ENCODE results near the gene SLC41A2. TPM values are rescaled to one million over a fixed set of nuclear protein-coding genes. Genes with fewer than 3 reads are reported as not detected.
"Not testable (repeated sequence)": the region's sequence is repeated elsewhere in the genome, so short reads cannot be mapped to it uniquely, and the experiment has no call there.

Gene SLC41A2, protein sequence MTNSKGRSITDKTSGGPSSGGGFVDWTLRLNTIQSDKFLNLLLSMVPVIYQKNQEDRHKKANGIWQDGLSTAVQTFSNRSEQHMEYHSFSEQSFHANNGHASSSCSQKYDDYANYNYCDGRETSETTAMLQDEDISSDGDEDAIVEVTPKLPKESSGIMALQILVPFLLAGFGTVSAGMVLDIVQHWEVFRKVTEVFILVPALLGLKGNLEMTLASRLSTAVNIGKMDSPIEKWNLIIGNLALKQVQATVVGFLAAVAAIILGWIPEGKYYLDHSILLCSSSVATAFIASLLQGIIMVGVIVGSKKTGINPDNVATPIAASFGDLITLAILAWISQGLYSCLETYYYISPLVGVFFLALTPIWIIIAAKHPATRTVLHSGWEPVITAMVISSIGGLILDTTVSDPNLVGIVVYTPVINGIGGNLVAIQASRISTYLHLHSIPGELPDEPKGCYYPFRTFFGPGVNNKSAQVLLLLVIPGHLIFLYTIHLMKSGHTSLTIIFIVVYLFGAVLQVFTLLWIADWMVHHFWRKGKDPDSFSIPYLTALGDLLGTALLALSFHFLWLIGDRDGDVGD
- polyA plus RNA-seq: 1 to 10 TPM; 6.8 to 9.0 (median 8.5) TPM

DNA sequence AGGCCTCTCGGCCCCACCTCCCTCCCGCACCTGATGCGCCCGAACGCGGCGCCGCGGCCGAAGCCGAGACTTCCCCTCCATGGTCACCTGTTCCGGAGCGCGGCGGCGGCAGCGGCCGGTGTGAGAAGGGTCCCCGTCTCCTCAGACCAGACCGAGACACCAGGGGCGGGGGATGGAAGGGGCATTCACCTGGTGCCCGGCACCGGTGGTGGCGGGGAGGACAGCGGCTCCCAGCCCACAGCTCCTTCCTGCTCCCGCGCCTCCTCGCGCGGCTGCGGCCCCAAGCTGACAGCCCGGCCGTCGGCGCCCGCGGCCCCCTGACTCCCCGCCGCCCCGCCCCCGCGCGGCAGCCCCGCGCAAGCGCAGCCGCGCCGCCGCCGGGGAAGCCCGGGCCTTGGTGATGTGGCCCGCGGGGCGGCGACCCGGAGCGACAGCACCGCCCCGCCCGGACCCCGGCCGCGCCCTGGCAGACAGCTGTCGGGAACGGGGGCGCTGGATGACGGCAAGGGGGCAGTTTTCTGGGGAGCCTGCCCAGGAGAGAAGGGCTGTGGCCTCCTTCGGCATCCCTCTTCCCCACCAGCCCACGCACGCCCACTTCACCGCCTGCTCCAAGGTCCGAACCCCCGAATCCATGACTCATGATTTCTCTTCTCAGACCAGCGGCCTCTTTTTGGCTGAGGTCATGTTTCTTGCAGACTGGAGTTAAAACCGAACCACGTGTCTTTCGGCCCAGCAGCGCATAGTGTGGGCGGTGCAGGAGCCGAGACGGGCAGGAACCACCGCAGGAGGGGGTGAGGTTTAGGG, at the start of gene SLC41A2:
Gene SLC41A2 (minus strand): TSS at position 290 of the 804 bp plus-strand sequence. CDS start 29,763 bp downstream, outside the sequence.
- no peak within 1 kb of the TSS for H3K27ac ChIP-seq (ENCODE audit: low read depth, low read length)
- WGBS, 3 donors: 0 to 1% (median 0%) methylated on average over 64 to 83 of the region's 83 CpGs

DNA sequence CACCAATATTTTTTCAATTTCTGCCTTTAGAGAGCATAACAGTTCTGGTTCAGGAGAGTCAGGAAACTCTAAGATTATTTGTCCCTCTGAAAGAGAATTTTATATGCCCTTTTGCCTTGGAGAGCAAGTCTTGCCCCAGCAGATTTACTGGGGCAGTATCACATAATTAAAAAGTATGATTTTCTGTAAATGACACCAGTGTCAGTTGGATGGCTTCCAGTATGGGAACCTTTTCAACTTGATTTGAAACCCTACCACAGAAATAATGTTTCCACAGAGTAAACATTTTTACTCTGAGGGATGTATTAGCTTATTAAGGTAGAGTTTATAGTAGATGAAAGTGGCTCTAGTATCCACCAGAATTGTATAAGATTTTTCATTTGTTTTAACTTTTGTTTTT, 43.4 kb upstream of the SLC41A2 start:
- H3K27ac ChIP-seq (ENCODE audit: low read depth, low read length): no peak overlapping the region

DNA sequence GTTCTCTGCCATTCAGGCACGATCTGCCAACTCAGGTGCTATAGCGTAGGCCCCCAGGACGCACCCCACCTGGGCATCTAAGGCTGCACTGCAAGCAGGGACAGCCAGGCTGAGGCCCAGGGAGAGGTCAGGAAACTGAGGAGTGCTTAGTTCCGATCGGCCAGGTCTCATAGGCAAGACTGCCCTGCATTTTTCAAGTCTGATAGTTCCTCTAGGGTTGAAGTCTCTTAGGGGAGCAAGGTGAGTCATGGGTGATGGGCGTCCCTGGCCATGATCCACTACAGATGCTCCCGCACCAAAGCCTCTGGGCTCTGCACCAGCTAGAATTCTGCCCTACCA, 41.2 kb upstream of the SLC41A2 start:
- no peak overlapping the region for H3K27ac ChIP-seq (ENCODE audit: low read depth, low read length)
- WGBS, 3 donors: 62 to 87% (median 79%) methylated on average over 7 of the region's 7 CpGs

DNA sequence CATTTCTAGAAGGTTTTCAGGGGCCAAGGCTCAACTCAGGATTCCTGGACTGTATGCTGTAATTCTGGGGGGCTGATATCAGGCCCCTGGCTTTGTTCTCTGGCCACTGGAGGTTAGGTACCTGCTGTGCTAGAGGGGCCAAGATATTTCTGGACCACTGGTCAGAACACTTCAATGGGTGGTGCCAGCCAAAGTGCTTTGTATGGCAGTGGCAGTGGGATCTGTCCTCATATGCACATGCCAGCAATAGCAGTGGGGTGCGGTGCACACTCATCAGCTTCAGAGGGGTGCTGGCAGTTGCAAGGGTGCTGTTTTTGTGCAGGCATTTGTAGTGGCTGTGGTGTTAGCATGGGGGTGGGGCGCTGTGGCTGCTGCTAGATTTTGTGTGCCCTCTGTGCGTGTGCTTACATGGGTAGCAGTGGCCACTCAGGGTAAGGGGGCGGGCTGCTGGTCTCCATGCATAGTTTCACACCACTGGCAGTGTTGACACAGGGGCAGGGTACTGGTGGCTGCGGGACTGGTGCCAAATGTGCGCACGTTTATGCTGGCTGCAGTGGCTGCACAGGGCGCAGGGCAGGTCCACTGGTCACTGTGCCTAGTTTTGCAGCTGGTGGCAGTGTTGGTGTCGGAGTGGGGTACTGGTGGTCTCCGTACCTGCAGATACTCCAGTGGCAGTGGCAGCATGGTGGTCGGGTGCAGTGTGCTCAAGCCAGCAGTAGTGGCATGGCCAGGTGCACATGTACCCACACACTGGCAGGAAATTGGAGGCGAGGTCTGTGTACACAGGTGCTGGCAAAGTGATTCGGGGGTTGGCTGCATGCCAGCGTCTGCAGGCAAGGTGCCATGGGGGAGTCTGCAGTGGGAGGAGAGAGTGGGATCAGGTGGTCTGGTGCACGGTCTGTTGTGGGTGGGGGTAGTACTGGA, 40.6 kb upstream of the SLC41A2 start:
- no peak overlapping the region for H3K27ac ChIP-seq (ENCODE audit: low read depth, low read length)
- 38 to 88% (median 84%) methylated on average over 15 of the region's 15 CpGs for WGBS, 3 donors

DNA sequence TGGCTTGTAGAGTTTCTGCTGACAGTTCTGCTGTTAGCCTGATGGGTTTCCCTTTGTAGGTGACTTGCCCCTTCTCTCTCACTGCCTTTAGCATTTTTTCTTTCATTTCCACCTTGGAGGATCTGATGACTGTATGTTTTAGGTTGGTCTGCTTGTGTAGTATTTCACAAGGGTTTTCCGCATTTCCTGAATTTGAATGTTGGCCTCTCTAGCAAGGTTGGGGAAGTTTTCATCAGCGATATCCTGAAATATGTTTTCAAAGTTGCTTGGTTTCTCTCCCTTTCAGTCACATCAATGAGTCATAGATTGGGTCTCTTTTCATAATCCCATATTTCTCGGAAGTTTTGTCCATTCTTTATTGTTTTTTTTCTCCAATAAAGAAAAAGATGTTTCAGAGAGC, 39.5 kb upstream of the SLC41A2 start:
- H3K27ac ChIP-seq (ENCODE audit: low read depth, low read length): no peak overlapping the region
- 77 to 93% (median 81%) methylated on average over 3 of the region's 3 CpGs for WGBS, 3 donors

DNA sequence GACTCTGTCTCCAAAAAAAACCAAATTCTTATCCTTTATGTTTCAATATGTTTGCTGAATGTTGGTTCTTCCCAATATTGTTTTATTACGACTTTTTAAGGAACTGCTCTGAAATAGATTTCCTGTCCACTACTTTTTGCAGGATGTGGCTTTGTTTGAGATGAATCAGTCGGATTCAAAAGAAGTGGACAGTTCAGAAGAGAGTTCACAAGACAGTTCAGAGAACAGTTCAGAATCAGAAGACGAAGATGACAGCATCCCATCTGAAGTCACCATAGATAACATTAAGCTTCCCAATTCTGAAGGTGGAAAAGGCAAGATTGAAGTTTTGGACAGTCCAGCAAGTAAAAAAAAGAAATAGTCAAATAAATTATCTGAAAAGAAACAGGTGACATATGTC, 36.2 kb upstream of the SLC41A2 start:
- WGBS, 3 donors: 55 to 87% (median 59%) methylated on average over 3 of the region's 3 CpGs
- H3K27ac ChIP-seq (ENCODE audit: low read depth, low read length): no peak overlapping the region

DNA sequence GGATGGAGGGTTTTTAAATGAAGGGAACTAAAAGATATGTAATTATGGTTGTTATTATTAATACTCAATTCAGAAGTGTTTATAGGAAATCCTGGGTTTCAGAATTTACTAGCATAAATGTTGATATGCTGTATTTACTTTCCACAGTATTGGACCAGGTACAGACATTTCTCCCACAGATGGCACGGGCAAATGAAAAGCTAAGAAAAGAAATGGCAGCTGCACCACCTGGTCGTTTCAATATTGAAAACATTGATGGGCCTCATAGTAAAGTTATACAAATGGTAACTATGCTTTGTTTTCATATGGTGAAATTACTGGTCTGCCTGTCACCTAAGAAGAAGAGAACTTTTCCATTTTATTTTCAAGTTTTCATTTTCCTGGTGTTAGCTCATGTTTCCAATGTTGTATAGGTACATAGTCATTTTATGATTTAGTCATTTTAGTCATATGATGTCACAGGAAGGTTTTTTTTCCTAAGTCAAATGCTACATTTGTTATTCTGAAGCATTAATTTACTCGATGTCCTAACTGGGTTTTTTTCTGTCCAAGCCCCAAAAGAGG, 33.6 kb upstream of the SLC41A2 start:
- WGBS, 3 donors: 52 to 85% (median 83%) methylated on average over 3 of the region's 3 CpGs
- no peak overlapping the region for H3K27ac ChIP-seq (ENCODE audit: low read depth, low read length)

DNA sequence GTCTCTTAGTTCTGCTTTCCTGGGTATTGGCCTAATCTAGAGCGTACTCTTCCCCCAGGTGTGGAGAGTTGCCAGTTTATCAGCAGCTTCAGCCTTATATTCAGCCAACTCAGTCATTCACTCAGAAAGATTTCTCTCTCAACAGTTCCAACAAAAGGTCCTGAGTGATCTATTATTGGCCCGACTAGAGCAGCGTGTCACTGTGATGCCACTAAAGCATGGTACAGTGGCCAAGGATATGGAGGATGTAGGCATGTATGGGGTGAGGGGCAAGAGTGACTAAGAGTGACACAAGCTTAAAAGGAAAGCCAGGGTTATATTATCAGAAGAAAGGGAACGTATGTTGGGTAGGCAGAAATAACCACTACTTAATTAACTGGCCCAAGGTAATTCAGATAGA, 32.9 kb upstream of the SLC41A2 start:
- WGBS, 3 donors: 63 to 97% (median 96%) methylated on average over 4 of the region's 4 CpGs
- no peak overlapping the region for H3K27ac ChIP-seq (ENCODE audit: low read depth, low read length)

DNA sequence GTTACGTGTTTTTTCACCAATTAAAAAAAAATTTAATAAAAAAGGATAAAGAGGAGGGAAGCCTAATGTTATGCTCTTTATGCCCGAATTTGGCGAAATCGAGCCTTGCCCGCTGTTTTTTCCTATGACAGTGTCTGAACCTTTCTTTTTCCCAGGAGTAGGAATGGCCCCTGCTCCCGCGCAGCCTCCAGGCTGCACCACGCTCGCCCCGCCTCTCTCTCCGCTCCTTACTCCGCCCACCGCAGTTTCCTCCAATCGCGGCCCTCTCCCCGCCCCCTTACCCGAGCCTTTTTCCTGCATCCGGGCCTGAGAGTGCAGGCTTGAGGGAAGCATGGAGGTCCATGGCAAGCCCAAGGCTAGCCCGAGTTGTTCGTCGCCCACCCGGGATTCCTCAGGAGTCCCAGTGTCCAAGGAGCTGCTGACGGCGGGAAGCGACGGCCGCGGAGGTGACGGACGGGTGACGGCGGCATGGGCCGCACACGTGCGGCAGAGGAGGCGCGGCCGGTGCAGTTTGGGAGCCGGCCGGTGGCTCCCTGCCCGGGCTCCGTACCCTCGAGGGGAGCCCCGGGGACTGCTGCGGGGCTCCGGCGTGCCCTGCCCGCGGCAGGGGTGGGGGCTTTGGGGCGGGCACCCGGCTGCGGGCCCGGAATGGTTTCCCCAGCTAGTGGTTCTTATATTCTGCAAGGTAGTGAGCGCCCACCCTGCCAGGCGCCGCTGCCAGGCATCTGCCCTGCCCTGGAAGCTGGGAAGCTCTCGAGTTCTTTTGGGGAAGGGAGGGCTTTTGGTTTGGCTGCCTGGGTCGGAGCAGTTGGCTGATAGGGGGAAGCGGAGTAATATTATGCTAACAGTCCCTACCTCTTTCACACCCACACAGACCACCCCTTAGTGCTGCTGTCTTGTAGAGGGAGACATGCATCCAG, 28.2 kb upstream of the SLC41A2 start, which contains the start of gene NOPCHAP1:
Gene NOPCHAP1 (plus strand): TSS at position 295 of the 920 bp plus-strand sequence. CDS start 37 bp downstream, at position 332.
- no peak within 1 kb of the TSS for H3K27ac ChIP-seq (ENCODE audit: low read depth, low read length)
- 0 to 1% (median 1%) methylated on average over 57 to 59 of the region's 59 CpGs for WGBS, 3 donors

DNA sequence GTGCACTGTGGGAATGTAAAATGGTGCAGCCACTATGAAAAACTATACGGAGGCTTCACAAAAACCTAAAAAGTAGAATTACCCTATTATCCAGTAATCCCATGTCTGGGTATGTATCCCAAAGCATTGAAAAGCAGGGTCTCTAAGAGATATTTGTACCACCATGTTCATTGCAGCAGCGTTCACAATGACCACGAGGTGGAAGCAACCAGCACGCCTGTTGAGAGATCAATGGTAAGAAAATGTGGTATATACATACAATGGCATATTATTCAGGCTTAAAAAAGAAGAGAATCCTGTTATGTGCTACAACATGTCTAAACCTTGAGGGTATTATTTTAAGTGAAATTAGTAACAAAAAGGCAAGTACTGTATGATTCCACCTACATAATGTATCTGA, 27.1 kb upstream of the SLC41A2 start:
- 86 to 94% (median 87%) methylated on average over 4 of the region's 4 CpGs for WGBS, 3 donors
- no peak overlapping the region for H3K27ac ChIP-seq (ENCODE audit: low read depth, low read length)

DNA sequence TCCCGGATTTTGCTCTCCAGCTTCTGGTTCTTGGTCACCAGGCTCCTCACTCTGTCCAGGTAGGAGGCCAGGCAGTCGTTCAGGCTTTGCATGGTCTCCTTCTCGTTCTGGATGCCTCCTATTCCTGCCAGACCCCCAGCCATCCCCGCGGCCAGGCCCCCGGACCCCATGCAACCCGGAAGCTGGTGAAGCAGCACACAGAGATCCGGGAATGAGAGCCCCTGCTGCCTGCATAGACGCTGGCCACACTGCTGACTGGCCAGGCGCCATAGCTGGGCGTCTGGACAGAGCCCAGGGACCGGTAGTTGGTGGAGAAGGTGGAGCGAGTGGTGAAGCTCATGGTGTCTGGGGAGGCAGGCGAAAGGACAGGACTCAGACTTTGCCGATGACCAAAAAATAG, 19.6 kb upstream of the SLC41A2 start:
- H3K27ac ChIP-seq (ENCODE audit: low read depth, low read length): not testable (repeated sequence)
- 93 to 95% (median 93%) methylated on average over 15 of the region's 15 CpGs for whole genome bisulfite sequencing, 3 donors

DNA sequence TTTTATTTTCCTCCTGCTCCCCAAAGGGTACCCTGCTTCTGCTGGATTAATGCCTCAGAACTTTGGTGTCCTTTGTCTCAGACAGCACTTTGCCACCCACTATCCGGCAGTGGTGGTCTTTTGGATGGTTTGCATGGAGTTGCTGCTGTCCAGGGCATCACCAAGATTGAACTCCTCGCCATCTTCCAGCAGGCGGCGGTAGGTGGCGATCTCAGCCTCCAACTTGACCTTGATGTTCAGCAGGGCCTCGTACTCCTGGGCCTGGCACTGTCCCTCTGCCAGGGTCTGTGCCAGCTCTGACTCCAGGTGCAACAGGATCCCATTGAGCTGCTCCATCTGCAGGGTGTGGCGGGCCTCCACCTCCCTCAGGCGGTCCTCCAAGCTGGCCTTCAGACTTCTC, 18.6 kb upstream of the SLC41A2 start:
- H3K27ac ChIP-seq (ENCODE audit: low read depth, low read length): no peak overlapping the region
- WGBS, 3 donors: 59 to 87% (median 85%) methylated on average over 8 of the region's 8 CpGs

DNA sequence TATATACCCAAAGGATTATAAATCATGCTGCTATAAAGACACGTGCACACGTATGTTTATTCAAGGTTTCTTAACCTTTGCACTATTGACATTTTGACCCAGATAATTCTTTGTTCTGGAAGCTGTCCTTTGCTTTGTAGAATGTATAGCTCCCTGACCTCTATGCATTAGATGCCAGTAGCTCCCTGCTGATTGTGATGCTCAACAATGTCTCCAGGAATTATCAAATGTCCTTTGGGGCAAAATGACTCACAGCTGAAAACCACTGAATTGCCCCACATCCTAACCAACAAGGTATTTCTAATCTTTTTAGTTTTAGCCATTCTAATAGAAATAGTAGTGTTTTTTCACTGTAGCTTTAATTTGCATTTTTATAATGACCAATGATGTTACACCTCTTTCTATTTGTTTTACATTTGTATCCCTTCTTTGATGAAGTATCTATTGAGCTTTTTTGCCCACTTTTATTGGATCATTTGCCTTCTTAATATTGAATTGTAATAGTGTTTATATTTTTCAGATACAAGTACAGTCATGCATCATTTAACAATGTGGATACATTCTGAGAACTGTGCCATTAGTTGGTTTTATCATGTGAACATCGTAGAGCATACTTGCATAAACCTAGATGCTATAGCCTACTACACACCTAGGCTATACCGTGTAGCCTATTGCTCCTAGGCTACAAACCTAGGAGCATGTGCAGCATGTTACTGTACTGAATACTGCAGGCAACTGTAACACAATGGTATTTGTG, 17.7 kb upstream of the SLC41A2 start:
- no peak overlapping the region for H3K27ac ChIP-seq (ENCODE audit: low read depth, low read length)
- 52 to 71% (median 68%) methylated on average over 4 of the region's 4 CpGs for WGBS, 3 donors

DNA sequence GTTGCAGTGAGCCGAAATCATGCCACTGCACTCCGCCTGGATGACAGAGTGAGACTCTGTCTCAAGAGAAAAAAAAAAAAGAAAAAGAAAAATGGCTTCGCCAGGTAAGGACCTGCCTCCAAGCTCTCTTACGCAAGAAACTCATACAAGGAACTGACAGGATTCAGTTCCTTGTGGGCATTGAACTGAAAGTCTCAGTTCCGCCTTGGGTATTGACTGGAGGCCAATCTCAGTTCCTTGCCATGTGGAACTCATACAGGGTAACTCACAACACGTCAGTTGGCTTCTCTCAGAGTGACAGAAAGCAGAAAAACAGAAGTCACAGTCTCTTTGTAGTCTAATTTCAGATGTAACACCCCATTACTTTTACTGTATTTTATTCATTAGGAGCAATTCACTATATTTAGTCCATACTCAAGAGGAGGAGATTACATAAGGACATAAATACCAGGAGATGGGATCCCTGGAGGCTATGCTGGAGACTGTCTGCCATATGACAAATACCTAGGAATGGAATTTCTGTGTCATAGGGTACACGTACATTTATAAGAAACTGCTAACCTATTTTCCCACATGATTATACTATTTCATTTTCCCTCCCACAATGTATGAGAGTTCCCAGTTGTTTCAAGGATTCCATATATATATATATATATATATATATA, 16.7 kb upstream of the SLC41A2 start:
- H3K27ac ChIP-seq (ENCODE audit: low read depth, low read length): no peak overlapping the region
- WGBS, 3 donors: 74 to 90% (median 77%) methylated on average over 7 of the region's 7 CpGs

DNA sequence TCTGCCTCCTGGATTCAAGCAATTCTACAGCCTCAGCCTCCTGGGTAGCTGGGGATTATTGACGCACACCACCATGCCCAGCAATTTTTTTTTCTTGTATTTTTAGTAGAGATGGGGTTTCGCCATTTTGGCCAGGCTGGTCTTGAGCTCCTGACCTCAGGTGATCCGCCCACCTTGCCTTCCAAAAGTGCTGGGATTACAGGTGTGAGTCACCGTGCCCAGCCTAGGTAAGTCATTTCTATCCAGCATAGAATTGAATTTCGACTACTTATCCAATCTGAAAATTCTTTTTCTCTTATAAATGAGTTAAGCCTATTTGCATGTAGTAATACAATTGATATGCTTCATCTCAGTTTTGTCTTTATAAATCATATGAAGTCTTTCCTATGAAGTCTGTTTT, 15.2 kb upstream of the SLC41A2 start:
- 94 to 95% (median 95%) methylated on average over 5 of the region's 5 CpGs for whole genome bisulfite sequencing, 3 donors
- H3K27ac ChIP-seq (ENCODE audit: low read depth, low read length): no peak overlapping the region

DNA sequence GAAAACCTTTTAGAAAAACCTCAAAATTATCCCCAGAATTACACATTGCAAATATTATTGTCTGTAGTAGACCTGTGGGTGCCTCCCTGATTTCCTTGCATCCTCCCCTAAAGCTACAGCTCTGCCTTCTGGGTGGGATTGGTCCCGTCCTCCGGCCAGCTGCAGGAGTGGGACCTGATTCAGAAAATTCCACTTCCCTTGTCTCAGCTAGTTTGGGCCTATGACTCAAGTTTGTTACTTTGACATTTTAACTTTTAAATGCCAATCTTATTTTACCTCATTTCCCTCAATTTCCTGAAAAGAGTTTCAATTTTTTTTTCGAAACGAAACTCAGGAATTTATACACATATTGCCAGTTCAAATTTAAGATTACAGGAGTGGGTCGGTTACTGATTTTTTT, 13.2 kb upstream of the SLC41A2 start:
- H3K27ac ChIP-seq (ENCODE audit: low read depth, low read length): no peak overlapping the region
- 75 to 83% (median 80%) methylated on average over 5 of the region's 5 CpGs for WGBS, 3 donors
